H9 (cell line): ENCODE results near the gene SSBP2. TPM values are rescaled to one million over a fixed set of nuclear protein-coding genes. Genes with fewer than 3 reads are reported as not detected.

Source experiments
- DNase-seq: peaks from one replicate; pipeline ENCODE4 v3.0.0-alpha.2; 2017
- H2AFZ ChIP-seq: one replicate; pipeline ENCODE4 v1.6.1; 2013; ENCODE audit warnings: mild to moderate bottlenecking, low read length, control low read depth, moderate library complexity
- H2AK5ac ChIP-seq: 2 replicates; pipeline ENCODE4 v1.6.1; 2013; ENCODE audit warnings: low read length, control low read depth, mixed read lengths; ENCODE audit not compliant: insufficient read length
- H2BK120ac ChIP-seq: one replicate; pipeline ENCODE4 v1.6.1; 2013; ENCODE audit warnings: low read depth, mild to moderate bottlenecking, low read length, control low read depth, inconsistent platforms; ENCODE audit not compliant: poor library complexity, severe bottlenecking
- H2BK12ac ChIP-seq: 2 replicates; pipeline ENCODE4 v1.6.1; 2013; ENCODE audit warnings: low read length, control low read depth, mixed read lengths, low read depth; ENCODE audit not compliant: insufficient read length
- H2BK15ac ChIP-seq: 2 replicates; pipeline ENCODE4 v1.6.1; 2013; ENCODE audit warnings: low read depth, low read length, control low read depth
- H2BK20ac ChIP-seq: one replicate; pipeline ENCODE4 v1.6.1; 2013; ENCODE audit warnings: low read depth, mild to moderate bottlenecking, low read length, control low read depth, inconsistent platforms; ENCODE audit not compliant: poor library complexity, severe bottlenecking
- H2BK5ac ChIP-seq: 2 replicates; pipeline ENCODE4 v1.6.1; 2013; ENCODE audit warnings: low read length, control low read depth, mixed read lengths; ENCODE audit not compliant: insufficient read length
- H3K14ac ChIP-seq: 2 replicates; pipeline ENCODE4 v1.6.1; 2013; ENCODE audit warnings: low read length, control low read depth; ENCODE audit not compliant: insufficient read depth
- H3K18ac ChIP-seq: 2 replicates; pipeline ENCODE4 v1.6.1; 2013; ENCODE audit warnings: low read depth, mild to moderate bottlenecking, mixed read lengths, low read length, control low read depth; ENCODE audit not compliant: insufficient read length
- H3K23ac ChIP-seq: 2 replicates; pipeline ENCODE4 v1.6.1; 2013; ENCODE audit warnings: low read length, control low read depth, mixed read lengths, low read depth; ENCODE audit not compliant: insufficient read length
- H3K23me2 ChIP-seq: 2 replicates; pipeline ENCODE4 v1.6.1; 2013; ENCODE audit warnings: low read depth, mild to moderate bottlenecking, mixed read lengths, low read length, control low read depth; ENCODE audit not compliant: insufficient read length, poor library complexity, severe bottlenecking
- H3K27ac ChIP-seq: 2 replicates; pipeline ENCODE4 v1.5.1; 2013; ENCODE audit warnings: low read length, control low read depth, mixed read lengths, low read depth; ENCODE audit not compliant: insufficient read length
- H3K27me3 ChIP-seq: 2 replicates; pipeline ENCODE4 v1.6.1; 2013; ENCODE audit warnings: low read length, control low read depth, inconsistent platforms; ENCODE audit not compliant: insufficient read depth
- H3K4ac ChIP-seq: 2 replicates; pipeline ENCODE4 v1.6.1; 2013; ENCODE audit warnings: low read depth, mild to moderate bottlenecking, control low read depth, inconsistent platforms, low read length, moderate library complexity
- H3K4me1 ChIP-seq: 2 replicates; pipeline ENCODE4 v1.6.1; 2013; ENCODE audit warnings: low read length, control low read depth, inconsistent platforms; ENCODE audit not compliant: insufficient read depth
- H3K4me2 ChIP-seq: 2 replicates; pipeline ENCODE4 v1.6.1; 2013; ENCODE audit warnings: low read length, control low read depth, mixed read lengths; ENCODE audit not compliant: insufficient read length, insufficient read depth
- H3K56ac ChIP-seq: 2 replicates; pipeline ENCODE4 v1.6.1; 2013; ENCODE audit warnings: low read depth, mild to moderate bottlenecking, mixed read lengths, low read length, control low read depth; ENCODE audit not compliant: insufficient read length
- H3K79me1 ChIP-seq: 2 replicates; pipeline ENCODE4 v1.6.1; 2013; ENCODE audit warnings: low read depth, mild to moderate bottlenecking, moderate library complexity, low read length, control low read depth, inconsistent platforms; ENCODE audit not compliant: insufficient read depth, poor library complexity, severe bottlenecking
- H3K79me2 ChIP-seq: 2 replicates; pipeline ENCODE4 v1.6.1; 2013; ENCODE audit warnings: low read length, control low read depth, inconsistent platforms; ENCODE audit not compliant: insufficient read depth
- H3K9ac ChIP-seq: 2 replicates; pipeline ENCODE4 v1.6.1; 2013; ENCODE audit warnings: low read length, control low read depth, mixed read lengths; ENCODE audit not compliant: insufficient read length; ENCODE audit errors: extremely low read depth
- H3K9me3 ChIP-seq: one replicate; pipeline ENCODE4 v1.6.1; 2013; ENCODE audit warnings: low read depth, low read length, inconsistent platforms; ENCODE audit not compliant: control insufficient read depth
- H3T11ph ChIP-seq: one replicate; pipeline ENCODE4 v1.6.1; 2013; ENCODE audit warnings: mild to moderate bottlenecking, low read length, control low read depth, inconsistent platforms
- H4K20me1 ChIP-seq: one replicate; pipeline ENCODE4 v1.6.1; 2013; ENCODE audit not compliant: control insufficient read depth, insufficient read length, insufficient read depth
- H4K5ac ChIP-seq: 2 replicates; pipeline ENCODE4 v1.6.1; 2013; ENCODE audit warnings: low read depth, mild to moderate bottlenecking, mixed read lengths, low read length, control low read depth; ENCODE audit not compliant: insufficient read length
- H4K8ac ChIP-seq: replicated peaks from 2 replicates; pipeline ENCODE4 v1.6.1; 2013; ENCODE audit warnings: low read length, control low read depth, mixed read lengths, low read depth; ENCODE audit not compliant: insufficient read length
- H4K91ac ChIP-seq: 2 replicates; pipeline ENCODE4 v1.6.1; 2013; ENCODE audit warnings: low read depth, mild to moderate bottlenecking, moderate library complexity, mixed read lengths, low read length, control low read depth; ENCODE audit not compliant: insufficient read length
- H3K27ac Mint-ChIP-seq, 3 experiments: 2 replicates in 2 of 3; 3 replicates in 1 of 3; pipeline ENCODE4 v1.8.0; 2020 to 2021; ENCODE audit warnings: mixed read lengths in 3 of 3, mild to moderate bottlenecking in 1 of 3, moderate library complexity in 1 of 3
- H3K27me3 Mint-ChIP-seq: 2 replicates; pipeline ENCODE4 v1.8.0; 2021; ENCODE audit warnings: low read depth, mild to moderate bottlenecking, moderate library complexity, mixed read lengths
- H3K36me3 Mint-ChIP-seq, 3 experiments: 2 replicates in 2 of 3; 3 replicates in 1 of 3; pipeline ENCODE4 v1.8.0; 2020 to 2021; ENCODE audit warnings: low read depth in 3 of 3, mixed read lengths in 3 of 3; ENCODE audit not compliant: insufficient read depth in 1 of 3
- H3K4me1 Mint-ChIP-seq, 2 experiments: 2 replicates each; pipeline ENCODE4 v1.8.0; 2020; ENCODE audit warnings: mixed read lengths in 2 of 2
- H3K4me3 Mint-ChIP-seq, 2 experiments: 2 replicates in 1 of 2; 3 replicates in 1 of 2; pipeline ENCODE4 v1.8.0; 2020 to 2021; ENCODE audit warnings: mild to moderate bottlenecking in 2 of 2, mixed read lengths in 2 of 2, moderate library complexity in 1 of 2
- H3K9me3 Mint-ChIP-seq, 2 experiments: 2 replicates in 1 of 2; 3 replicates in 1 of 2; pipeline ENCODE4 v1.8.0; 2020; ENCODE audit warnings: mild to moderate bottlenecking in 2 of 2, mixed read lengths in 2 of 2, moderate library complexity in 1 of 2
- CTCF ChIP-seq: fragments of 200-600 bp; sonication (generic); conservative IDR thresholded peaks from 3 replicates; pipeline ENCODE4 v1.8.0; 2021; ENCODE audit warnings: antibody characterized with exemption, mild to moderate bottlenecking
- WGBS: extraction: QIAGEN DNeasy Blood & Tissue Kit; methylation state at CpG from one replicate; pipeline ENCODE4 v1.1.7; 2013; ENCODE audit warnings: missing lambda C conversion rate, low lambda C conversion rate, mixed read lengths; ENCODE audit not compliant: insufficient read length; ENCODE audit errors: extremely low coverage; 5-methylcytosine and 5-hydroxymethylcytosine counted together
- total RNA-seq: library from RNA; stranded (reverse); gene quantifications from 2 replicates; pipeline ENCODE4 v1.2.1, GENCODE V29; 2021

SSBP2 gene
- total RNA-seq, 1 experiment from 2014 or later = 35.6 TPM

- no peak for TF ChIP-seq CTCF
- Histone ChIP-seq H2BK5ac (no peak overlapping the region), H3K79me2 (no peaks in the 10 kb centered on the region)
Observed at GRCh38 chr5:81639556-81639955, 111.3 kb downstream of the SSBP2 start.

More at GRCh38 chr5:81639556-81639955, 111.3 kb downstream of the SSBP2 start:
- Histone ChIP-seq H2BK120ac (no peak overlapping the region), H2BK15ac (no peak overlapping the region), H4K20me1 (no peaks in the 10 kb centered on the region), H3K9me3 (no peaks in the 10 kb centered on the region), H3K79me1 (no peaks in the 10 kb centered on the region), H3K23ac (no peak overlapping the region), H3K4me1 (no peaks in the 10 kb centered on the region), H4K91ac (no peak overlapping the region), H2AFZ (no peak overlapping the region), H3K56ac (no peak overlapping the region), H2BK12ac (no peak overlapping the region), H4K8ac (no peak overlapping the region), H3K27ac (no peak overlapping the region), H3K23me2 (no peaks in the 10 kb centered on the region), H2AK5ac (no peak overlapping the region), H3T11ph (no peak overlapping the region), H3K9ac (no peak overlapping the region), H3K14ac (no peak overlapping the region), H3K27me3 (no peaks in the 10 kb centered on the region), H3K18ac (no peak overlapping the region), H2BK20ac (no peak overlapping the region), H3K4me2 (no peak overlapping the region), H4K5ac (no peak overlapping the region), H3K4ac (no peak overlapping the region)
- no CpG with 5 or more reads among the region's 1 CpG for WGBS
- no peak overlapping the region for H3K27ac Mint-ChIP-seq
- 0 out of 4 replicates have a peak, but pooled peaks cover 0 to 3% of the 10 kb centered on the region in 2 experiments for H3K4me1 Mint-ChIP-seq
- H3K27me3 Mint-ChIP-seq = no peaks in the 10 kb centered on the region
- H3K9me3 Mint-ChIP-seq = no peaks in the 10 kb centered on the region
- H3K4me3 Mint-ChIP-seq = no peak overlapping the region
- no peak for DNase-seq
- H3K36me3 Mint-ChIP-seq = no peaks in the 10 kb centered on the region; a peak in 1 of 7 replicates
